Mesendoderm (in vitro differentiated cells): ENCODE measurements around the gene SSRP1. TPM values are rescaled to one million over a fixed set of nuclear protein-coding genes. Genes with fewer than 3 reads are reported as not detected.
A peak's percentile ranks its signal among the peaks of the same experiment; 100 is the strongest.

Experiments used
- DNase-seq: peaks from one replicate; pipeline ENCODE4 v3.0.0; 2013
- H2AK5ac ChIP-seq: 2 replicates; pipeline ENCODE4 v1.6.1; 2013; ENCODE audit warnings: low read length, inconsistent platforms
- H2BK120ac ChIP-seq: 2 replicates; pipeline ENCODE4 v1.6.1; 2013; ENCODE audit warnings: low read depth, mild to moderate bottlenecking, low read length, moderate library complexity, mixed read lengths
- H2BK15ac ChIP-seq: replicated peaks from 2 replicates; pipeline ENCODE4 v1.6.1; 2013; ENCODE audit warnings: low read depth, mild to moderate bottlenecking, moderate library complexity
- H2BK5ac ChIP-seq: 2 replicates; pipeline ENCODE4 v1.6.1; 2013; ENCODE audit warnings: low read length, inconsistent platforms
- H3K18ac ChIP-seq: 2 replicates; pipeline ENCODE4 v1.6.1; 2013; ENCODE audit warnings: mild to moderate bottlenecking, low read length, mixed read lengths
- H3K23ac ChIP-seq: one replicate; pipeline ENCODE4 v1.6.1; 2013; ENCODE audit warnings: low read length
- H3K27ac ChIP-seq: 2 replicates; pipeline ENCODE4 v1.5.1; 2013; ENCODE audit warnings: low read depth, mild to moderate bottlenecking, inconsistent platforms, low read length, moderate library complexity
- H3K27me3 ChIP-seq: 2 replicates; pipeline ENCODE4 v1.6.1; 2013; ENCODE audit warnings: low read length, control low read depth, mild to moderate bottlenecking, inconsistent platforms; ENCODE audit not compliant: insufficient read depth, poor library complexity
- H3K36me3 ChIP-seq: 2 replicates; pipeline ENCODE4 v1.6.1; 2013; ENCODE audit warnings: low read length, inconsistent platforms; ENCODE audit not compliant: control insufficient read depth, insufficient read depth
- H3K4ac ChIP-seq: one replicate; pipeline ENCODE4 v1.6.1; 2013; ENCODE audit warnings: low read depth, mild to moderate bottlenecking, low read length, moderate library complexity
- H3K4me1 ChIP-seq: 2 replicates; pipeline ENCODE4 v1.6.1; 2013; ENCODE audit warnings: low read depth, low read length, inconsistent platforms; ENCODE audit not compliant: control insufficient read depth
- H3K4me2 ChIP-seq: 2 replicates; pipeline ENCODE4 v1.6.1; 2013; ENCODE audit warnings: low read length
- H3K4me3 ChIP-seq: 2 replicates; pipeline ENCODE4 v1.5.1; 2013; ENCODE audit warnings: mild to moderate bottlenecking, low read length
- H3K56ac ChIP-seq: one replicate; pipeline ENCODE4 v1.6.1; 2013; ENCODE audit warnings: low read length
- H3K79me1 ChIP-seq: 2 replicates; pipeline ENCODE4 v1.6.1; 2013; ENCODE audit warnings: low read length, inconsistent platforms
- H3K79me2 ChIP-seq: 2 replicates; pipeline ENCODE4 v1.6.1; 2013; ENCODE audit warnings: mild to moderate bottlenecking, low read length; ENCODE audit not compliant: control insufficient read depth, insufficient read depth
- H3K9ac ChIP-seq: 2 replicates; pipeline ENCODE4 v1.6.1; 2013; ENCODE audit warnings: low read length, inconsistent platforms
- H4K5ac ChIP-seq: one replicate; pipeline ENCODE4 v1.6.1; 2013; ENCODE audit warnings: low read length
- H4K8ac ChIP-seq: one replicate; pipeline ENCODE4 v1.6.1; 2013; ENCODE audit warnings: low read depth, mild to moderate bottlenecking, control low read depth, low read length, moderate library complexity
- WGBS: extraction: QIAGEN DNeasy Blood & Tissue Kit; methylation state at CpG from one replicate; pipeline ENCODE4 v1.1.7; 2013; ENCODE audit warnings: low lambda C conversion rate, missing lambda C conversion rate; ENCODE audit not compliant: insufficient coverage; ENCODE audit errors: extremely low coverage; 5-methylcytosine and 5-hydroxymethylcytosine counted together
- polyA plus RNA-seq, 2 experiments: library from polyadenylated mRNA; stranded (reverse); fragments of 200-250 nt; gene quantifications; one replicate each; pipeline ENCODE4 v1.2.3, GENCODE V29; 2013

The SSRP1 gene
- 242 TPM for polyA plus RNA-seq (2013, experiment 1 of 2)
- polyA plus RNA-seq (2013, experiment 2 of 2) = 242 TPM

- peak; percentile 95 for DNase-seq
- Histone ChIP-seq H2AK5ac (no peak within 1 kb of the TSS), H3K79me2 (peaks cover 29% of the 10 kb centered on the region), H3K23ac (peak within 1 kb of the TSS; percentile 51), H3K27ac (no peak within 1 kb of the TSS), H2BK5ac (no peak within 1 kb of the TSS), H4K5ac (peak within 1 kb of the TSS; percentile 99), H2BK120ac (no peak within 1 kb of the TSS), H3K56ac (peak within 1 kb of the TSS; percentile 89), H3K79me1 (peaks cover 26% of the 10 kb centered on the region), H3K36me3 (peaks cover 16% of the 10 kb centered on the region), H3K27me3 (no peaks in the 10 kb centered on the region), H3K9ac (peak within 1 kb of the TSS; percentile 88), H2BK15ac (no peak within 1 kb of the TSS), H3K4me1 (peaks cover 7% of the 10 kb centered on the region), H3K4me3 (peak within 1 kb of the TSS; percentile 79), H3K18ac (peak within 1 kb of the TSS; percentile 91), H4K8ac (no peak within 1 kb of the TSS), H3K4me2 (peak within 1 kb of the TSS; percentile 88), H3K4ac (peak within 1 kb of the TSS; percentile 97)
- no CpG with 5 or more reads among the region's 69 CpGs for WGBS
Measured at GRCh38 chr11:57335343-57336110, at the start of gene SSRP1. Gene SSRP1 (minus strand): TSS chr11:57335892. CDS start chr11:57335121, 771 bp downstream.

DNA sequence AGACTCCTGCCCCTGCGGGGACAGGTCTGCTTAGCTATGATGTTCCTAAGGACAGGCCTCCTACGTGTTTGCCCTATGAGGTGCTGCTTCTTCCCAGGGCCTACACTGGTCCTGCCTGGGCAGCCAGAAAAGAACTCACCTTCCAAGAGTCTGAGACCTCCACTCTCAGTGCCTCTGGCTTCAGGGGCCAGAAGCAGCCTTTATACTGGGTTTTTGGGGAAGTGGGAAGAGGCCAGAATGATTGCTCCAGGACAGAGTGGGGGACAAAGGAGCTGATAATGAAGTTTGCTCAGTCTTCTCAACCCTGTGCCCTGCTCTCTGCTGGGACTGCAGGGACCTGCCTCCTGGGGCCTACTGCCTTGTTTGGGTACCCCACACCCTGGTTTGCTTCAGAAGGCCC lies 45.3 kb upstream of the SSRP1 start, which contains the start of gene PRG3:
PRG3 (minus strand) TSS at position 176 of the 400 bp plus-strand sequence. CDS start 442 bp downstream, outside the sequence.
- Histone ChIP-seq H3K27ac (no peak within 1 kb of the TSS), H3K36me3 (no peaks in the 10 kb centered on the region), H3K27me3 (no peaks in the 10 kb centered on the region), H3K9ac (no peak within 1 kb of the TSS), H2BK15ac (no peak within 1 kb of the TSS), H2BK5ac (no peak within 1 kb of the TSS), H3K79me2 (no peaks in the 10 kb centered on the region), H3K4me2 (no peak within 1 kb of the TSS), H3K4me3 (no peak within 1 kb of the TSS), H4K5ac (no peak within 1 kb of the TSS), H2BK120ac (no peak within 1 kb of the TSS), H3K79me1 (no peaks in the 10 kb centered on the region), H3K23ac (no peak within 1 kb of the TSS), H3K4me1 (no peaks in the 10 kb centered on the region), H3K4ac (no peak within 1 kb of the TSS), H4K8ac (no peak within 1 kb of the TSS), H3K18ac (no peak within 1 kb of the TSS), H2AK5ac (no peak within 1 kb of the TSS), H3K56ac (no peak within 1 kb of the TSS)
- DNase-seq = no peak
- no CpG with 5 or more reads among the region's 2 CpGs for WGBS

DNA sequence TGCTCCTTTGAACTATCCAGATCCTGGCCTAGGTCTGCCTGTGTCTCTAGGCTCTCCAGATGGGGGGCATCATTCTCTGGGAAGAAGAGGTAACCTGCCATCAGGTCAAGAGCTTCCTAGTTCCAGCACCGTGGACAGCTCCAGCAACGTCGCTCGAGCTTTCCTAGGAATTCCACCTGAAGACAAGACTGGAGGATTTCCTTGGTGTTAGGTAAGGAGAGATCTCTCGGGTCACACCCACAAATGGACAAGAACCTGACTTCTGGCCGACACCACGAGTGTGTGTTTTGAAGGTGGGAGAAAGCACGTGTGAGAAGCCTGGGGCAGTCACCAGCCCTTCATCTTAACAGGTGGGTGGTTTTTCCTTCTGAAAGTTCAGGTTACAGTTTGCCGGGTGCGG lies 44.0 kb upstream of the SSRP1 start:
- Histone ChIP-seq H3K23ac (no peak overlapping the region), H3K4me1 (no peaks in the 10 kb centered on the region), H3K18ac (no peak overlapping the region), H2BK15ac (no peak overlapping the region), H2AK5ac (no peak overlapping the region), H4K5ac (no peak overlapping the region), H3K4me3 (no peak overlapping the region), H3K27ac (no peak overlapping the region), H4K8ac (no peak overlapping the region), H3K79me2 (no peaks in the 10 kb centered on the region), H3K4me2 (no peak overlapping the region), H3K9ac (no peak overlapping the region), H3K4ac (no peak overlapping the region), H3K27me3 (no peaks in the 10 kb centered on the region), H3K79me1 (no peaks in the 10 kb centered on the region), H3K56ac (no peak overlapping the region), H3K36me3 (no peaks in the 10 kb centered on the region), H2BK5ac (no peak overlapping the region), H2BK120ac (no peak overlapping the region)
- peak; percentile 81 for DNase-seq
- no CpG with 5 or more reads among the region's 10 CpGs for WGBS

DNA sequence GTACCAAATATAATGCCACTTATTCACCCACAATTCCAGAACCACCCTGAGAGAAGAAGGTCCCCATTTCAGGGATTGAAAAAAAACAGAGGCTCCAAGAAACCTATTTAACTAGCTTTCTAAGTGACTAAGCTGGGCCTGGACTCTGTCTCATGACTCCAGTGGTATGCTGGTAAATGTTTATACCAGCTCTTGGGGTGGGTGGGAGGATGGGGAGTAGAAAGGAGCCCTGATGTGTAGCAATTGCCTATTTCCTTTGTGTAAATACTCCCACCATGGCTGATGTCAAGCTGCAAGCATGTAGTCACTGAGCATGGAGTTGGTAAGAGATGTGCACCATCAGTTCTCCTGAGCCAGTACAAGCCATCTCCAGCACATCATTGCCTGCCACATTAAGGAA lies 42.5 kb upstream of the SSRP1 start:
- H2BK15ac ChIP-seq = no peak overlapping the region
- H3K27me3 ChIP-seq = no peaks in the 10 kb centered on the region

GRCh38 chr11:57377107-57377506 lies 41.4 kb upstream of the SSRP1 start:
- Histone ChIP-seq H2BK15ac (no peak overlapping the region), H2BK5ac (no peak overlapping the region), H2AK5ac (no peak overlapping the region), H3K4me2 (no peak overlapping the region), H3K23ac (no peak overlapping the region), H3K18ac (no peak overlapping the region), H4K5ac (no peak overlapping the region), H3K9ac (no peak overlapping the region), H4K8ac (no peak overlapping the region), H3K36me3 (no peaks in the 10 kb centered on the region), H3K4me1 (no peaks in the 10 kb centered on the region), H3K4me3 (no peak overlapping the region), H3K56ac (no peak overlapping the region), H2BK120ac (no peak overlapping the region), H3K79me1 (no peaks in the 10 kb centered on the region), H3K4ac (no peak overlapping the region), H3K27me3 (no peaks in the 10 kb centered on the region), H3K79me2 (no peaks in the 10 kb centered on the region), H3K27ac (no peak overlapping the region)
- whole genome bisulfite sequencing = no CpG with 5 or more reads among the region's 5 CpGs
- DNase-seq = no peak

More for the DNA sequence above, 42.5 kb upstream of the SSRP1 start:
- Histone ChIP-seq H4K5ac (no peak overlapping the region), H3K56ac (no peak overlapping the region), H4K8ac (no peak overlapping the region), H3K9ac (no peak overlapping the region), H2AK5ac (no peak overlapping the region), H3K79me2 (no peaks in the 10 kb centered on the region), H3K36me3 (no peaks in the 10 kb centered on the region), H3K27ac (no peak overlapping the region), H3K4ac (no peak overlapping the region), H3K23ac (no peak overlapping the region), H2BK120ac (no peak overlapping the region), H3K4me3 (no peak overlapping the region), H2BK5ac (no peak overlapping the region), H3K18ac (no peak overlapping the region), H3K4me2 (no peak overlapping the region), H3K79me1 (no peaks in the 10 kb centered on the region), H3K4me1 (no peaks in the 10 kb centered on the region)
- no peak for DNase-seq
